IPS-15b (cell line): ENCODE results near the gene ZNF335.
A peak's percentile ranks its signal among the peaks of the same experiment; 100 is the strongest.

ENCODE experiments used
- H3K27me3 ChIP-seq: one replicate; pipeline ENCODE4 v1.6.1; 2013; ENCODE audit warnings: low read length; ENCODE audit not compliant: control insufficient read depth, insufficient read depth
- H3K36me3 ChIP-seq: one replicate; pipeline ENCODE4 v1.6.1; 2013; ENCODE audit warnings: low read length; ENCODE audit not compliant: control insufficient read depth, insufficient read depth
- H3K4me1 ChIP-seq: one replicate; pipeline ENCODE4 v1.6.1; 2013; ENCODE audit warnings: mild to moderate bottlenecking, low read length; ENCODE audit not compliant: control insufficient read depth, insufficient read depth
- H3K4me3 ChIP-seq: one replicate; pipeline ENCODE4 v1.5.1; 2013; ENCODE audit warnings: low read depth, low read length
- H3K9ac ChIP-seq: one replicate; pipeline ENCODE4 v1.6.1; 2013; ENCODE audit warnings: low read depth, mild to moderate bottlenecking, low read length
- H3K9me3 ChIP-seq: one replicate; pipeline ENCODE4 v1.6.1; 2013; ENCODE audit warnings: mild to moderate bottlenecking, low read length; ENCODE audit not compliant: control insufficient read depth, insufficient read depth

The ZNF335 gene

DNA sequence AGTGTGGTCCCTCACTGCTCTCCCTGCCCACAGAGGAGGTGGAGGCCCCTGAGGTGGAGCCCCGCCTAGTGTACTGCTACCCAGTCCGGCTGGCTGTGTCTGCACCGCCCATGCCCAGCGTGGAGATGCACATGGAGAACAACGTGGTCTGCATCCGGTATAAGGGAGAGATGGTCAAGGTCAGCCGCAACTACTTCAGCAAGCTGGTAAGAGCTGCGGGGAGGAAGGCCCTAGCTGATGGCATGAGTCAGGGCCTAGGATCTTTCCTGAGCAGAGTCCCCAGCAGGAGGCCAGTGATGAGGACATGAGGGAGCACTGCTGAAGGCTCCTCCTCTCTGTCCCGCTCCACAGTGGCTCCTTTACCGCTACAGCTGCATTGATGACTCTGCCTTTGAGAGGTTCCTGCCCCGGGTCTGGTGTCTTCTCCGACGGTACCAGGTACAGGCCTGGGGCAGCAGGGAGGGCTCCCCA is 26.3 kb downstream of the ZNF335 start:
- Histone ChIP-seq H3K36me3 (peaks cover 71% of the 10 kb centered on the region), H3K4me3 (no peak overlapping the region), H3K9ac (no peak overlapping the region), H3K27me3 (no peaks in the 10 kb centered on the region), H3K4me1 (no peaks in the 10 kb centered on the region), H3K9me3 (no peaks in the 10 kb centered on the region)

GRCh38 chr20:45944965-45945677 is 26.9 kb downstream of the ZNF335 start:
- Histone ChIP-seq H3K27me3 (no peaks in the 10 kb centered on the region), H3K36me3 (peaks cover 77% of the 10 kb centered on the region), H3K4me1 (no peaks in the 10 kb centered on the region), H3K9me3 (no peaks in the 10 kb centered on the region), H3K9ac (no peak overlapping the region), H3K4me3 (no peak overlapping the region)

DNA sequence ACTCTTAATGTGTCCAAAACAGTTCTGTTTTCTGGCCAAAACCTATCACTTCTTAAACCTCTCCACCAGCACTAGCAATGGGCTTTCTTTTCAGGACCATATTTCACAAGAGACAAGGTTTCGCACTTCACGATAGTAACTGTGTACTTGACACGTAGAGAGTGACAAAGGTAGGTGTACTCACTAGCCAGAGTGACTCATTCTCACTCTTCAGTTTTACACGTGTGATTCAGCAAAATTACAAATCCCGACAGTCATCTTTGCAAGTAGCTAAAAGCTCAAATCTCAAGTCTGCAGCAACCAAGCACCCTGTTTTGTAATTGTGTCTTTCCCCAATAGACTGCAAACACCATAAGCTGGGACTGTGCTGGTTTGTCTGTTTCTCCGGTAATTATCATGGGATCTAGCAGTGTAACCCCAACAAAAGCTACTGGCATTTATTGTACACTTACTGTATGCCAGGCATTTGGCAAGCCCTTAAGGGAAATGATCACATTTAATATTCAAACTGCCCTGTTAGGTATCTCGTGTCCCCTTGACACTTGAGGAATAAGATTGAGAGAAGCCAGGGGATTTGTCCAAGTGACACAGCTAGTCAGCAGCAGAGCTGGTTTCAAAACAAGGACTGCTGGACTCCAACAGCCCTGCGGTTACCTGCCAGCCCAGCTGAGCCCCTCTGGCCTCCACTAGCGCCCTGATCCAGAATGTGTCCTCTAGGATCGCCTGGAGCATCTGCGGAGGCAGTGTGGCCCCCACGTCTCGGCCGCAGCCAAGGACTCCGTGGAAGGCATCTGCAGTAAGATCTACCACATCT is 27.6 kb downstream of the ZNF335 start:
- H3K4me3 ChIP-seq, result no peak overlapping the region
- peaks cover 77% of the 10 kb centered on the region for H3K36me3 ChIP-seq
- no peak overlapping the region for H3K9ac ChIP-seq
- H3K27me3 ChIP-seq, result no peaks in the 10 kb centered on the region
- no peaks in the 10 kb centered on the region for H3K9me3 ChIP-seq
- no peaks in the 10 kb centered on the region for H3K4me1 ChIP-seq

GRCh38 chr20:45943613-45944012 is 28.4 kb downstream of the ZNF335 start:
- no peak overlapping the region for H3K4me3 ChIP-seq

DNA sequence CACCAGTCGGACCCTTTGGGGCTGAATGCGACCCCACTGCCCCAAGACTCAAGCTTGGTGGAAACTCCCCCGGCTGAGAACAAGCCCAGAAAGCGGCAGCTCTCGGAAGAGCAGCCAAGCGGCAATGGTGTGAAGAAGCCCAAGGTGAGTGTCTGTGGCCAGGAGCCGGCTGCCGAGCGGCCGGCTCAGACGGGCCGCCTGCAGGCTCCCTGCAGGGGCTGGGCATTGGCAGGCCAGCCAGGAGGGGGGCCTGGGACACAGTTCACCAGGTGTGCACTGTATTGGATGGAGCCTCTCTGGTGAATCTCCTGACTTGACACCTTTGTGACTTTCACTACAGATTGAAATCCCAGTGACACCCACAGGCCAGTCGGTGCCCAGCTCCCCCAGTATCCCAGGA is 31.5 kb downstream of the ZNF335 start:
- H3K4me1 ChIP-seq, result peaks cover 10% of the 10 kb centered on the region
- no peak overlapping the region for H3K9ac ChIP-seq
- peaks cover 41% of the 10 kb centered on the region for H3K36me3 ChIP-seq

More at GRCh38 chr20:45943613-45944012, 28.4 kb downstream of the ZNF335 start:
- Histone ChIP-seq H3K9ac (no peak overlapping the region), H3K9me3 (no peaks in the 10 kb centered on the region), H3K36me3 (peaks cover 69% of the 10 kb centered on the region), H3K27me3 (no peaks in the 10 kb centered on the region), H3K4me1 (peaks cover under 1% of the 10 kb centered on the region)

GRCh38 chr20:45940053-45940452 is 31.9 kb downstream of the ZNF335 start:
- H3K4me3 ChIP-seq, result no peak overlapping the region
- peaks cover 10% of the 10 kb centered on the region for H3K4me1 ChIP-seq

More for the DNA sequence above, 31.5 kb downstream of the ZNF335 start:
- H3K27me3 ChIP-seq, result no peaks in the 10 kb centered on the region
- no peak overlapping the region for H3K4me3 ChIP-seq
- no peaks in the 10 kb centered on the region for H3K9me3 ChIP-seq

DNA sequence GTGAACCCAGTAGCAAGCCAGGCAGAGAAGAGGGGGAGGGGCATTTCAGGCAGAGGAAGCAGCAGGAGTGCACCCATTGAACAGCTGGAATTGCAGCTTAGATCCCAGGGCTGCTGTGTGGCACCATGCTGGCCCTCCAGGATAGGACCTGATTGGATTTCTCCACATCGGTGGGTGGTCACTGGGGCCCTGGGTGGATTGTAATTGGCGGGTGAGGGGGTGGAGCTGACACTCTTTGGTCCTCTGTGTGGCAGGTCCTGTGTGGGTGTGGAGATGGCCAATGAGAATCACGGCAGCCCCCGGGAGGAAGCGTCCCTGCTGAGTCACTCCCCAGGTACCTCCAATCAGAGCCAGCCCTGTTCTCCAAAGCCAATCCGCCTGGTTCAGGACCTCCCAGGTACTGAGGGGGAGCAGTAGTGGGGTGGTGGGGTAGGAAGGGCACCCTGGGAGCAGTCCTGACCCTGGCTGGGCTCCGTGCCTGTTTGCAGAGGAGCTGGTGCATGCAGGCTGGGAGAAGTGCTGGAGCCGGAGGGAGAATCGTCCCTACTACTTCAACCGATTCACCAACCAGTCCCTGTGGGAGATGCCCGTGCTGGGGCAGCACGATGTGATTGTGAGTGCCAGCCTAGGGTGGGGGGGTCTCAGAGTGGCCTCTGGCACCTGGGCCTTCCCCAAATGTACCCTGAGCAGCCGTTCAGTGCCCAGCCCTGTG is 33.1 kb downstream of the ZNF335 start:
- Histone ChIP-seq H3K27me3 (no peaks in the 10 kb centered on the region), H3K9ac (peak overlapping the region; percentile 9), H3K36me3 (peaks cover 27% of the 10 kb centered on the region), H3K4me1 (peaks cover 10% of the 10 kb centered on the region), H3K4me3 (peak overlapping the region; percentile 23), H3K9me3 (no peaks in the 10 kb centered on the region)

More at GRCh38 chr20:45940053-45940452, 31.9 kb downstream of the ZNF335 start:
- Histone ChIP-seq H3K27me3 (no peaks in the 10 kb centered on the region), H3K36me3 (peaks cover 36% of the 10 kb centered on the region), H3K9ac (no peak overlapping the region), H3K9me3 (no peaks in the 10 kb centered on the region)

DNA sequence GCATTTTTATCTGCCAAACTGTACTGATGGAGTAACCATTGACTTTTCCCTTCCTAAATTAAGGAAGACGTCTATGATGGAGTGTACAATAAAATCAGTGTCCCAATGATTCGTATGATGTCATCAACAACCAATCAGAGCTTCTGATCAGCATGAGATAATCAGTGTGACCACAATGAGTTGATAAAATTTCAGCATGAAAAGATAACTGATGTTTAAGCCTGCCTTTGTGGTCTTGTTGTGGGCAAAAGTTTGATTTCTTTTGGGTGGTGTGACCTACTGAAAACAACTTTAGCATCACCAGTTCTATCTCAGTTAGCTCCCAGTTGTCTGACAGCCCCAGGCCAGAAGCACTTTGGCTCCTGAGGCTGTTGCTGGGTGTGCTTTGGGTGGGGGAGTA is 34.2 kb downstream of the ZNF335 start:
- Histone ChIP-seq H3K9me3 (no peaks in the 10 kb centered on the region), H3K4me3 (no peak overlapping the region), H3K36me3 (peaks cover 18% of the 10 kb centered on the region), H3K27me3 (no peaks in the 10 kb centered on the region), H3K9ac (peak overlapping the region; percentile 16), H3K4me1 (peaks cover 14% of the 10 kb centered on the region)

DNA sequence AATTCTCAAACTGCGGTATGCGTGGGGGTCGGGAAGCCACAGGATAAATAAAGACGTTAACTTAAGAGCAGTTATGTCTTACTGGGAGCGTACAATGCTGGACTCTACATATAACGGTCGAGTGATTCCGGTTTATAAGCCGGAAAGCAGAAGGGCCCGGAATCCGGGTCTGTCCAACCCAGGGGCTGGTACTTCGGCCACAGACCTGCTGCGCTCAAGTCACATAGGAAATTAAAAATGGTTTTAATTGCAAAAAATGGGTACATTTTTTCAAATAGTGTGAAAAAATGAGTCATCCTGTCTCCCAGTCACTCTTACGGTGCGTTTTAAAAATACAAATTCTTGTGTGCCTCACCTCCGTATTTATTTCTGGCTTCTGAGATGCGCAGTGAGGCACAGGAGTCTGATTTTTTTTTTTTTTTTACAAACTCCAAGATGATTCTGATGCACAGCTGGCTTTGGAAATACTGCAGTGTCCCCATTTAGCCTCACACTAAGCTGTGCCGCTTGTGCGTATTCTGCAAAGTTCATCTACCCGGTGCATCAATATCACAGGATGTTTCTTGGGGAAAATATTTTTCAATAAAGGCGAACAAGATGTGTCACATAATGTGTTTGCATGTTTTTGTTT is 36.5 kb downstream of the ZNF335 start:
- Histone ChIP-seq H3K9ac (no peak overlapping the region), H3K36me3 (peaks cover 10% of the 10 kb centered on the region), H3K9me3 (no peaks in the 10 kb centered on the region), H3K27me3 (no peaks in the 10 kb centered on the region), H3K4me1 (peaks cover 14% of the 10 kb centered on the region), H3K4me3 (peak overlapping the region; percentile 72)

DNA sequence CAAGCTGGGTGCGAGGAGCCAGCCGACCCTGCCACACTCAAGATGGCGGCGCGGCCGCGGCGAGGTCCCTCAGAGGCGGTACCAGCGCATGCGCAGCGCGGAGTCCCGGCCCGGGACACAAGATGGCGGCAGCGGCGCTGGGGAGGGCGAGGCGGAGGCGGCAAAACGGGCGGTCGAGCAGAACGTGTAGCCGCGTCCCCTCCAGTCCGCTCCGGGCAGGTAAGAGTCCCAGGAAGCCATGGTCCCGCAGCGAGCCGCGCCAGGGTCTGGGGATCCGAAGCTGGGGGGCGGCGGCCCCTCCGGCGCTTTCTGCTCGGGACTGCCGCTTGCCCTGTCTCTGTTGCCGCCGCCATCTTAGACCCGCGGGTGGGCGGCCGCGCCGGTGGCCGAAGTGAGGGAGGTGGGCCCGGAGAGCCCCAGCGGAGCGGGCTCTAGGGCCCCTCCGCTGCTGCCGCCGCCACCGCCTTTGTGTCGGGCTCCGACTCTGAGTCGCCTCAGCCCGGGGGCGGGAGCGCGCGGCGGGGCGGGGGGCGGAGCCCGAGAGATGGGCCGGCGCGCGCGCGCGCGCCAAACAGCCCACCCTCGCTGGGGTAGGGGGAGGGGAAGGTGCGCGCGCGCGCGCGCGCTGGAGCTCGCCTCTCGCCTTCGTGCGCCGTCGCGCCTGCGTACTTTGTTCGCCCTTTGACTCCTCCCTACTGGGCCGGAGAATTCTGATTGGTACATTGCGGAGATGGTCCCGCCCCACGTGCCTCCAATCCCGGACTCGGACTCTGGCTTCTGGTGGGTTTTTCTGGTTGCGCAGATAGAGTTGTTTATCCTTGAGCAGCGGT is 37.2 kb downstream of the ZNF335 start, which contains the start of gene PCIF1:
Gene PCIF1 (plus strand): TSS at position 98 of the 830 bp plus-strand sequence. CDS start 4,317 bp downstream, outside the sequence.
- H3K4me3 ChIP-seq, result peak within 1 kb of the TSS; percentile 80
- H3K9me3 ChIP-seq, result no peaks in the 10 kb centered on the region
- H3K36me3 ChIP-seq, result peaks cover 3% of the 10 kb centered on the region
- peak within 1 kb of the TSS; percentile 99 for H3K9ac ChIP-seq
- H3K4me1 ChIP-seq, result peaks cover 14% of the 10 kb centered on the region
- H3K27me3 ChIP-seq, result no peaks in the 10 kb centered on the region
